ENCODE measurements around the gene HES5.

HES5 gene

GRCh38 chr1:2544093-2544874 lies 14.2 kb upstream of the HES5 start:
- no peaks in the 10 kb centered on the region for H3K9me3 ChIP-seq (ENCODE audit: insufficient read depth, low read length)
- no peaks in the 10 kb centered on the region for H3F3A ChIP-seq (ENCODE audit: insufficient read depth)
- no peaks in the 10 kb centered on the region for H4K20me1 ChIP-seq (ENCODE audit: low read depth, low read length)
- H3K4me3 ChIP-seq (ENCODE audit: insufficient read depth, low read length, poor library complexity, severe bottlenecking): no peak overlapping the region
- H3K9ac ChIP-seq (ENCODE audit: low read length): no peak overlapping the region
- no peaks in the 10 kb centered on the region for H3K36me3 ChIP-seq (ENCODE audit: low read length)
- no peaks in the 10 kb centered on the region for H3K9me2 ChIP-seq (replicated peaks; ENCODE audit: insufficient read depth, low read length)
- no peak overlapping the region for H3K27ac ChIP-seq (ENCODE audit: low read depth, low read length)
- no peak overlapping the region for H3K4me2 ChIP-seq (ENCODE audit: low read depth, low read length, poor library complexity, severe bottlenecking)
- no peak overlapping the region for H2AFZ ChIP-seq (ENCODE audit: low read depth, low read length, severe bottlenecking)
- H3K27me3 ChIP-seq (ENCODE audit: low read length): no peaks in the 10 kb centered on the region
- H3K79me2 ChIP-seq (ENCODE audit: insufficient read depth, low read length): no peaks in the 10 kb centered on the region
- TF ChIP-seq CTCF (IDR thresholded peaks at IDR 0.05; ENCODE audit: insufficient read depth, low read length, poor library complexity, severe bottlenecking) (no peak), EZH2phosphoT487 (conservative IDR thresholded peaks at IDR 0.05; ENCODE audit: low read length) (no peak)

GRCh38 chr1:2543543-2544092 lies 13.6 kb upstream of the HES5 start:
- Histone ChIP-seq H3K4me3 (ENCODE audit: insufficient read depth, low read length, poor library complexity, severe bottlenecking) (no peak overlapping the region), H2AFZ (ENCODE audit: low read depth, low read length, severe bottlenecking) (no peak overlapping the region), H3K4me2 (ENCODE audit: low read depth, low read length, poor library complexity, severe bottlenecking) (no peak overlapping the region), H3K9ac (ENCODE audit: low read length) (no peak overlapping the region), H3F3A (ENCODE audit: insufficient read depth) (no peaks in the 10 kb centered on the region), H3K9me3 (ENCODE audit: insufficient read depth, low read length) (no peaks in the 10 kb centered on the region), H3K79me2 (ENCODE audit: insufficient read depth, low read length) (no peaks in the 10 kb centered on the region), H3K27ac (ENCODE audit: low read depth, low read length) (no peak overlapping the region), H3K36me3 (ENCODE audit: low read length) (no peaks in the 10 kb centered on the region), H4K20me1 (ENCODE audit: low read depth, low read length) (no peaks in the 10 kb centered on the region), H3K27me3 (ENCODE audit: low read length) (no peaks in the 10 kb centered on the region), H3K9me2 (replicated peaks; ENCODE audit: insufficient read depth, low read length) (no peaks in the 10 kb centered on the region)
- TF ChIP-seq EZH2phosphoT487 (conservative IDR thresholded peaks at IDR 0.05; ENCODE audit: low read length): no peak
- TF ChIP-seq CTCF (IDR thresholded peaks at IDR 0.05; ENCODE audit: insufficient read depth, low read length, poor library complexity, severe bottlenecking): no peak

GRCh38 chr1:2542246-2542915 lies 12.3 kb upstream of the HES5 start:
- Histone ChIP-seq H3K9me2 (replicated peaks; ENCODE audit: insufficient read depth, low read length) (no peaks in the 10 kb centered on the region), H3K27me3 (ENCODE audit: low read length) (no peaks in the 10 kb centered on the region), H3K9me3 (ENCODE audit: insufficient read depth, low read length) (no peaks in the 10 kb centered on the region), H3K79me2 (ENCODE audit: insufficient read depth, low read length) (no peaks in the 10 kb centered on the region), H3K27ac (ENCODE audit: low read depth, low read length) (no peak overlapping the region), H4K20me1 (ENCODE audit: low read depth, low read length) (no peaks in the 10 kb centered on the region), H3K36me3 (ENCODE audit: low read length) (no peaks in the 10 kb centered on the region), H3K4me3 (ENCODE audit: insufficient read depth, low read length, poor library complexity, severe bottlenecking) (no peak overlapping the region), H3K9ac (ENCODE audit: low read length) (no peak overlapping the region), H2AFZ (ENCODE audit: low read depth, low read length, severe bottlenecking) (no peak overlapping the region), H3K4me2 (ENCODE audit: low read depth, low read length, poor library complexity, severe bottlenecking) (no peak overlapping the region), H3F3A (ENCODE audit: insufficient read depth) (no peaks in the 10 kb centered on the region)
- TF ChIP-seq EZH2phosphoT487 (conservative IDR thresholded peaks at IDR 0.05; ENCODE audit: low read length): no peak
- TF ChIP-seq CTCF (IDR thresholded peaks at IDR 0.05; ENCODE audit: insufficient read depth, low read length, poor library complexity, severe bottlenecking): no peak

All from SU-DHL-6 (cell line).